Endothelial cell of umbilical vein (primary cell): ENCODE data around the gene PGLYRP1. TPM values are rescaled to one million over a fixed set of nuclear protein-coding genes. Genes with fewer than 3 reads are reported as not detected.

Source experiments
- BruUV-seq: library from RNA; stranded (reverse); fragments of 400-500 nt; replicated peaks from 2 replicates; lab custom pipeline; 2021; lab: Mats Ljungman, UMichigan
- CTCF ChIA-PET: fragments of 300-600, 350-600 bp; sonication (Branson Sonifier 250); formaldehyde crosslinking; loops from one replicate; lab custom pipeline; 2021; ENCODE audit warnings: antibody characterized with exemption, inconsistent platforms; lab: Charles Lee
- POLR2A ChIA-PET: fragments of 300-600, 350-600 bp; sonication (Branson Sonifier 250); formaldehyde crosslinking; loops from one replicate; lab custom pipeline; 2021; ENCODE audit warnings: antibody characterized with exemption, inconsistent platforms; lab: Charles Lee
- DNase-seq: peaks from one replicate; pipeline ENCODE4 v3.0.0-alpha.2; 2011; ENCODE audit warnings: low read depth, low spot score
- FAIRE-seq: peaks from 2 replicates; lab custom pipeline; 2011; peaks lifted over from hg19 to GRCh38; lab: Jason Lieb, UNC
- H2AFZ ChIP-seq: 2 replicates; pipeline ENCODE4 v1.6.0; 2012; ENCODE audit warnings: low read depth, low read length, control low read depth, inconsistent platforms
- H3K27ac ChIP-seq: 2 replicates; pipeline ENCODE4 v1.5.1; 2011; ENCODE audit warnings: low read depth, mild to moderate bottlenecking, control low read depth, low read length, moderate library complexity; ENCODE audit not compliant: insufficient read depth
- H3K27me3 ChIP-seq, 2 experiments: 2 replicates each; pipeline versions ENCODE4 v1.6.0 to v1.6.1; 2011; ENCODE audit warnings: low read length in 2 of 2, mixed read lengths in 1 of 2; ENCODE audit not compliant: control insufficient read depth in 2 of 2, insufficient read depth in 2 of 2
- H3K36me3 ChIP-seq, 2 experiments: 2 replicates in 1 of 2; 3 replicates in 1 of 2; pipeline ENCODE4 v1.5.1; 2011; ENCODE audit warnings: low read length in 2 of 2, mild to moderate bottlenecking in 1 of 2, moderate library complexity in 1 of 2; ENCODE audit not compliant: control insufficient read depth in 2 of 2, insufficient read depth in 2 of 2; ENCODE audit errors: extremely low read depth in 1 of 2
- H3K4me1 ChIP-seq: 3 replicates; pipeline ENCODE4 v1.5.1; 2011; ENCODE audit warnings: mild to moderate bottlenecking, low read length; ENCODE audit not compliant: control insufficient read depth, insufficient read depth; ENCODE audit errors: extremely low read depth
- H3K4me2 ChIP-seq: 2 replicates; pipeline ENCODE4 v1.6.1; 2011; ENCODE audit warnings: low read length, control low read depth, mixed read lengths; ENCODE audit not compliant: insufficient read depth
- H3K4me3 ChIP-seq, 3 experiments: fragments of 200-600 bp in 1 of 3; sonication (generic), shearing (Covaris generic) in 1 of 3; replicated peaks in 1 of 3; 2 replicates each; pipeline ENCODE4 v1.5.1; 2011 to 2016; ENCODE audit warnings: control low read depth in 3 of 3, low read length in 3 of 3, mild to moderate bottlenecking in 2 of 3, inconsistent platforms in 1 of 3, low read depth in 1 of 3, moderate library complexity in 1 of 3; ENCODE audit not compliant: insufficient read depth in 1 of 3
- H3K79me2 ChIP-seq: 2 replicates; pipeline ENCODE4 v1.6.0; 2012; ENCODE audit warnings: low read length, inconsistent platforms; ENCODE audit not compliant: control insufficient read depth, insufficient read depth
- H3K9ac ChIP-seq: replicated peaks from 2 replicates; pipeline ENCODE3; 2011; ENCODE audit warnings: low read length, control low read depth; ENCODE audit not compliant: insufficient read depth; ENCODE audit errors: extremely low read depth
- H3K9me1 ChIP-seq: replicated peaks from 3 replicates; pipeline ENCODE4 v1.6.0; 2011; ENCODE audit warnings: mild to moderate bottlenecking, low read length; ENCODE audit not compliant: control insufficient read depth, insufficient read depth; ENCODE audit errors: extremely low read depth
- H3K9me3 ChIP-seq: replicated peaks from 2 replicates; pipeline ENCODE4 v1.5.1; 2012; ENCODE audit warnings: low read length, inconsistent platforms; ENCODE audit not compliant: control insufficient read depth, insufficient read depth
- H4K20me1 ChIP-seq: replicated peaks from 2 replicates; pipeline ENCODE3; 2011; ENCODE audit warnings: mild to moderate bottlenecking, low read length; ENCODE audit not compliant: control insufficient read depth, insufficient read depth; ENCODE audit errors: extremely low read depth
- EZH2 ChIP-seq: IDR thresholded peaks from 2 replicates; pipeline ENCODE4 v1.6.1; 2012; ENCODE audit warnings: borderline replicate concordance, low read depth, mild to moderate bottlenecking, moderate library complexity, low read length, inconsistent platforms; ENCODE audit not compliant: severe bottlenecking
- FOS ChIP-seq: IDR thresholded peaks from 2 replicates; pipeline ENCODE4 v1.6.1; 2011; ENCODE audit warnings: mild to moderate bottlenecking, low read length, moderate library complexity, borderline replicate concordance; ENCODE audit not compliant: insufficient read depth
- GATA2 ChIP-seq: IDR thresholded peaks from 2 replicates; pipeline ENCODE4 v1.7.0; 2011; ENCODE audit warnings: low read depth, mild to moderate bottlenecking, moderate library complexity, mixed read lengths, low read length; ENCODE audit not compliant: insufficient read length, insufficient read depth
- JUN ChIP-seq: IDR thresholded peaks from 2 replicates; pipeline ENCODE4 v1.6.1; 2011; ENCODE audit warnings: borderline replicate concordance, low read depth; ENCODE audit not compliant: insufficient read length, insufficient read depth
- MYC ChIP-seq: IDR thresholded peaks from one replicate; pipeline ENCODE4 v1.6.1; 2011; ENCODE audit warnings: mild to moderate bottlenecking, low read depth, low read length
- POLR2A ChIP-seq: IDR thresholded peaks from 2 replicates; pipeline ENCODE4 v1.6.1; 2012; ENCODE audit warnings: low read depth, mild to moderate bottlenecking, control low read depth, low read length
- POLR2AphosphoS5 ChIP-seq: IDR thresholded peaks from 2 replicates; pipeline ENCODE4 v1.6.1; 2012; ENCODE audit warnings: low read depth, mild to moderate bottlenecking, control low read depth, low read length, moderate library complexity; ENCODE audit not compliant: insufficient read depth
- dilution Hi-C: fragments of 300-500 bp; cut with MboI; formaldehyde crosslinking; loops from one replicate; pipeline ENCODE4 v1.15.0; 2019; ENCODE audit warnings: low sequenced_read_pairs; ENCODE audit not compliant: extremely low pct_ligation_motif_present
- intact Hi-C: fragments of 100-400 bp; cut with micrococcal nuclease; formaldehyde crosslinking; loops from one replicate; pipeline ENCODE4 v1.10.0; 2022
- polyA plus RNA-seq, 4 experiments: library from polyadenylated mRNA; depleted of rRNA in 3 of 4; stranded (reverse) in 3 of 4; unstranded in 1 of 4; fragments of >200 nt; gene quantifications; 2 replicates each; pipeline versions ENCODE4 v1.2.1 to v1.2.3, GENCODE V29; 2011 to 2012; ENCODE audit warnings: missing spikeins in 1 of 4
- total RNA-seq: library from RNA; stranded (reverse); gene quantifications from 2 replicates; pipeline ENCODE4 v1.2.3, GENCODE V29; 2021
- TF ChIP-seq, protein P1 (sequence below): IDR thresholded peaks from 2 replicates; pipeline ENCODE4 v1.6.1; 2011; ENCODE audit not compliant: insufficient read depth, insufficient read length
- TF ChIP-seq, protein P2 (sequence below), 2 donors: IDR thresholded peaks; 1 replicate in 1 of 2; 2 replicates in 1 of 2; pipeline ENCODE4 v1.5.1; 2011; ENCODE audit warnings: low read length in 2 of 2, mild to moderate bottlenecking in 2 of 2, moderate library complexity in 2 of 2, control low read depth in 1 of 2, inconsistent platforms in 1 of 2, low read depth in 1 of 2; ENCODE audit not compliant: insufficient read depth in 1 of 2; ENCODE audit errors: extremely low read depth in 1 of 2

PGLYRP1 gene
- total and polyA plus RNA-seq, 2 donors (not counting 3 experiments of a cell fraction or from before 2014, with no cell fraction given) = not detected

DNA sequence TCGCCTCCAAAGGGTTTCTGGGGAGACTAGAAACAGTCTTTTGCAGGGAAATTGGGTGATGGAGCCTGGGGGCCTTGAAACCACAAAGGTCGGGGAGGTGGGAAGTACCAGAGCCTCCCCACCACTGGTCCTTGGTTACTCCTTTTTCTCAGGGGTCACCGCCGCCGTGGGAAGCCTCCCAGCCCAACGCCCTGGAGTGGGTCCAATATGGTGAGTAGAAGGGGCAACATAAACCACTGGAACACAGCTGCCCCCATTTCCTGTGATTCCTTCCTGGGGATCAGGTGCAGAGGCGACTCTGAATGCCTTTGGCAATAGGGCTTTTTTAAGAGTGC, 5.8 kb downstream of the PGLYRP1 start:
- no peak overlapping the region for H3K9ac ChIP-seq
- no peaks in the 10 kb centered on the region for H4K20me1 ChIP-seq
- no TSS peak for BruUV-seq
- H3K79me2 ChIP-seq = no peaks in the 10 kb centered on the region
- dilution Hi-C loops (no loop called here), intact Hi-C loops (loop anchor here (2.0 to 5.0 kb wide), 2 partner anchors 90 to 102 kb away; partner anchors contain the start of gene NANOS2)
- H3K4me3 ChIP-seq = no peak overlapping the region
- peaks cover 4 to 8% of the 10 kb centered on the region in 2 experiments for H3K27me3 ChIP-seq
- TF ChIP-seq POLR2AphosphoS5 (no peak), MYC (no peak), GATA2 (no peak), FOS (no peak), EZH2 (no peak), JUN (no peak), POLR2A (no peak)
- TF ChIP-seq, protein P1, sequence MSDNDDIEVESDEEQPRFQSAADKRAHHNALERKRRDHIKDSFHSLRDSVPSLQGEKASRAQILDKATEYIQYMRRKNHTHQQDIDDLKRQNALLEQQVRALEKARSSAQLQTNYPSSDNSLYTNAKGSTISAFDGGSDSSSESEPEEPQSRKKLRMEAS = no peak
- TF ChIP-seq, protein P2, sequence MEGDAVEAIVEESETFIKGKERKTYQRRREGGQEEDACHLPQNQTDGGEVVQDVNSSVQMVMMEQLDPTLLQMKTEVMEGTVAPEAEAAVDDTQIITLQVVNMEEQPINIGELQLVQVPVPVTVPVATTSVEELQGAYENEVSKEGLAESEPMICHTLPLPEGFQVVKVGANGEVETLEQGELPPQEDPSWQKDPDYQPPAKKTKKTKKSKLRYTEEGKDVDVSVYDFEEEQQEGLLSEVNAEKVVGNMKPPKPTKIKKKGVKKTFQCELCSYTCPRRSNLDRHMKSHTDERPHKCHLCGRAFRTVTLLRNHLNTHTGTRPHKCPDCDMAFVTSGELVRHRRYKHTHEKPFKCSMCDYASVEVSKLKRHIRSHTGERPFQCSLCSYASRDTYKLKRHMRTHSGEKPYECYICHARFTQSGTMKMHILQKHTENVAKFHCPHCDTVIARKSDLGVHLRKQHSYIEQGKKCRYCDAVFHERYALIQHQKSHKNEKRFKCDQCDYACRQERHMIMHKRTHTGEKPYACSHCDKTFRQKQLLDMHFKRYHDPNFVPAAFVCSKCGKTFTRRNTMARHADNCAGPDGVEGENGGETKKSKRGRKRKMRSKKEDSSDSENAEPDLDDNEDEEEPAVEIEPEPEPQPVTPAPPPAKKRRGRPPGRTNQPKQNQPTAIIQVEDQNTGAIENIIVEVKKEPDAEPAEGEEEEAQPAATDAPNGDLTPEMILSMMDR (IDR thresholded peaks at IDR 0.05; ENCODE audit: extremely low read depth in 1 of 2, insufficient read depth in 1 of 2, low read depth in 1 of 2, low read length in 2 of 2) = no peak
- no peak overlapping the region for H3K27ac ChIP-seq
- no peak overlapping the region for H3K4me2 ChIP-seq
- H3K9me3 ChIP-seq = no peaks in the 10 kb centered on the region
- peaks cover 0 to 5% of the 10 kb centered on the region in 2 experiments for H3K36me3 ChIP-seq
- no peak for DNase-seq
- no peak for FAIRE-seq
- H3K9me1 ChIP-seq = no peaks in the 10 kb centered on the region
- ChIA-PET POLR2A (no interaction called here), CTCF (interaction anchor here (0.7 to 3.0 kb wide), 26 partner anchors 10 to 248 kb away, joined by 3 to 52 read pairs (median 4); partner anchors contain the start of genes CCDC61, MYPOP, NOVA2 and SYMPK)
- H3K4me1 ChIP-seq = peaks cover 11% of the 10 kb centered on the region
- no peak overlapping the region for H2AFZ ChIP-seq
